CD4-positive, alpha-beta T cell treated with Interleukin-15 for 1 hour (primary cell): ENCODE measurements around the gene GCH1.
"Not testable (repeated sequence)": the region's sequence is repeated elsewhere in the genome, so short reads cannot be mapped to it uniquely, and the experiment has no call there.

Experiments used
- DNase-seq: peaks from one replicate; pipeline ENCODE4 v3.0.0-alpha.2; 2020

Gene GCH1

GRCh38 chr14:54902521-54903420 lies at the start of gene GCH1:
Gene GCH1 (minus strand): TSS chr14:54902826. CDS start chr14:54902663, 163 bp downstream.
- peak; percentile 84 for DNase-seq

GRCh38 chr14:54947230-54947629 lies 44.6 kb upstream of the GCH1 start:
- no peak for DNase-seq

GRCh38 chr14:54946500-54946899 lies 43.9 kb upstream of the GCH1 start:
- DNase-seq, result no peak

- no peak for DNase-seq
These were observed 42.2 kb upstream of the GCH1 start for GRCh38 chr14:54944737-54945391.

GRCh38 chr14:54942913-54943312 lies 40.3 kb upstream of the GCH1 start:
- DNase-seq, result no peak

GRCh38 chr14:54936816-54937215 lies 34.2 kb upstream of the GCH1 start:
- no peak for DNase-seq

- DNase-seq, result no peak
These were observed 33.3 kb upstream of the GCH1 start for GRCh38 chr14:54935958-54936357.

GRCh38 chr14:54935100-54935499 lies 32.5 kb upstream of the GCH1 start:
- DNase-seq, result no peak

GRCh38 chr14:54933006-54933405 lies 30.4 kb upstream of the GCH1 start:
- no peak for DNase-seq

- DNase-seq, result no peak
These were observed 29.1 kb upstream of the GCH1 start for GRCh38 chr14:54931598-54932340.

GRCh38 chr14:54931101-54931500 lies 28.5 kb upstream of the GCH1 start:
- no peak for DNase-seq

- DNase-seq, result no peak
These were observed 26.9 kb upstream of the GCH1 start for GRCh38 chr14:54929556-54929955.

- no peak for DNase-seq
These were observed 25.6 kb upstream of the GCH1 start for GRCh38 chr14:54928216-54928615.

GRCh38 chr14:54927551-54927950 lies 24.9 kb upstream of the GCH1 start:
- DNase-seq, result no peak

- not testable (repeated sequence) for DNase-seq
These were observed 23.9 kb upstream of the GCH1 start for GRCh38 chr14:54926570-54926969.

GRCh38 chr14:54922598-54922997 lies 20.0 kb upstream of the GCH1 start:
- DNase-seq, result no peak

GRCh38 chr14:54920052-54920451 lies 17.4 kb upstream of the GCH1 start:
- no peak for DNase-seq

- DNase-seq, result no peak
These were observed 16.7 kb upstream of the GCH1 start for GRCh38 chr14:54919330-54919729.

GRCh38 chr14:54918427-54918826 lies 15.8 kb upstream of the GCH1 start:
- DNase-seq, result no peak

- no peak for DNase-seq
These were observed 13.5 kb upstream of the GCH1 start for GRCh38 chr14:54916101-54916500.

- DNase-seq, result no peak
These were observed 7.4 kb upstream of the GCH1 start for GRCh38 chr14:54909817-54910558.

GRCh38 chr14:54908973-54909372 lies 6.3 kb upstream of the GCH1 start:
- not testable (repeated sequence) for DNase-seq

- no peak for DNase-seq
These were observed 5.6 kb upstream of the GCH1 start for GRCh38 chr14:54908190-54908589.
